Stimulated activated CD8-positive, alpha-beta memory T cell treated with anti-CD3 and anti-CD28 coated beads, Interleukin-7, amount 100 ng/mL, for 48 hours (primary cell): ENCODE data around the gene IPPK.
"Not testable (repeated sequence)": the region's sequence is repeated elsewhere in the genome, so short reads cannot be mapped to it uniquely, and the experiment has no call there.

Experiments used
- DNase-seq, 2 donors: peaks; one replicate each; pipeline ENCODE4 v3.0.0-alpha.2; 2020; ENCODE audit warnings: low read depth in 1 of 2; ENCODE audit errors: extremely low read depth in 1 of 2

IPPK gene

DNA sequence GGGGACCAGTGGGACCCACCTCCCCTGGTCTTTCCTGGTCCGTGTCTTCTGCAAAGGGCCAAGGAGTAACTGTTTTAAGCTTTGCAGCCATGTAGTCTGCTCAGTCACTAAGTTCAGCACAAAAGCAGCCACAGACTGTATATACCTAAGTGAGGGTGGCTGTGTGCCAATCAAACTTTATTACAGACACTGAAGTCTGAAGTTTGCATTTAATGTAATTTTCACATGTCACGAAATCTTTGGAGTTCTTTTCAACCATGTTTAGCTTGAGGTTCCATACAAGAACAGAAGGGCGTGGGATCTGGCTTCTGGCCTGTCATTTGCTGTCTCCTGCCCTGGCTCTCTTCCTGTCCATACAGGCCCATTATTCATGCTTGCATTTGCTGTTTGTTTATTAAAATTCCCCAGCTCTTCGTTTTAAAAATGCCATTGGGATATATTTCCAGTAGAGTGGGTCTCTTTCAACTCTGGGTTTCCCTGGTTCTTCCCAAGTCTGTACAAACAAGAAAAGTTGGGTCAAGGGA lies 69.9 kb downstream of the IPPK start:
- DNase-seq = no peak

DNA sequence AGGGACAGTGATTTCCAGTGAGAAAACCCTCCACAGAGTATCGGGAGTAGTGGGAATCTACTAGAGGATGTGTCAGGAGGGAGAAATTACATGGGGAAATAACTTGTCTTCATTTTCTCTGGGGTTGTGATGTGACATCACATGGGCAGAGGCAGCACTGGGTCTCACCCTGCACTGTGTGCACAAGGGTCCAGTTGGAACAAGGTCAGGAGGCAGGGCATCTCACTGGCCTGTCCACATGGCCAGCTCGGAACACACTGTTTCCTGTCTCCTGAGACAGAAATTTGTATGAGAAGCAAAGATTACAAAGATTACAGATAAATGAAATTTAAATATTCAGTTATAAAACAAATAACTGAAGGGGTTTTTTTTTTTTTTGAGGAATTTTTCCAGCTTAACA lies 71.5 kb downstream of the IPPK start:
- no peak for DNase-seq

DNA sequence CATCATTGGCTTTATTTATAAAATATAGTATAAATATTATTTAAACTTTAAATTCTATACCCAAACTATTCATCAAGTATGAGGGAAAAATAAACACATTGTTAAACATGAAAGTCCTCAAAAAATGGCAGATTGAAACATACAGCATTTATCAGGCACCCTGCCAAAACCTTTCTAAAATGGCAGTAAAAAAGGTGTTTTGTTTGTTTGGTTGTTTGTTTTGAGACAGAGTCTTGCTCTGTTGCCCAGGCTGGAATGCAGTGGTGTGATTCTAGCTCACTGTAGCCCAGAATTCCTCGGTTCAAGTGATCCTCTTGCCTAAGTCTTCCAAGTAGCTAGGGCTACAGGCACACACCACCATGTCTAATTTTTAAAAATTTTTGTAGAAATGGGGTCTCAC lies 74.0 kb downstream of the IPPK start:
- no peak for DNase-seq

DNA sequence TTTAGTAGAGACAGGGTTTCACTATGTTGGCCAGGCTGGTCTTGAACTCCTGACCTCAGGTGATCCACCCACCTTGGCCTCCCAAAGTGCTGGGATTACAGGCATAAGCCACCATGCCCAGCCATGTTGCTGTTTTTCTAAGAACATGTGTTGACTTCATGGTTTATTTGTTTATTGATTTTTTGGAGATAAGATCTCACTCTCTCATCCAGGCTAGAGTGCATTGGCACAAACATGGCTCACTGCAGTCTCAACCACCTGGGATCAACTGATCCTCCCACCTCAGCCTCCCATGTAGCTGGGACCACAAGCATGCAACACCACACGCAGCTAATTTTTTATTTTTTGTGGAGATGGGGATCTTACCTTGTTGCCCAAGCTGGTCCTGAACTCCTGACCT lies 74.9 kb downstream of the IPPK start:
- not testable (repeated sequence) for DNase-seq

DNA sequence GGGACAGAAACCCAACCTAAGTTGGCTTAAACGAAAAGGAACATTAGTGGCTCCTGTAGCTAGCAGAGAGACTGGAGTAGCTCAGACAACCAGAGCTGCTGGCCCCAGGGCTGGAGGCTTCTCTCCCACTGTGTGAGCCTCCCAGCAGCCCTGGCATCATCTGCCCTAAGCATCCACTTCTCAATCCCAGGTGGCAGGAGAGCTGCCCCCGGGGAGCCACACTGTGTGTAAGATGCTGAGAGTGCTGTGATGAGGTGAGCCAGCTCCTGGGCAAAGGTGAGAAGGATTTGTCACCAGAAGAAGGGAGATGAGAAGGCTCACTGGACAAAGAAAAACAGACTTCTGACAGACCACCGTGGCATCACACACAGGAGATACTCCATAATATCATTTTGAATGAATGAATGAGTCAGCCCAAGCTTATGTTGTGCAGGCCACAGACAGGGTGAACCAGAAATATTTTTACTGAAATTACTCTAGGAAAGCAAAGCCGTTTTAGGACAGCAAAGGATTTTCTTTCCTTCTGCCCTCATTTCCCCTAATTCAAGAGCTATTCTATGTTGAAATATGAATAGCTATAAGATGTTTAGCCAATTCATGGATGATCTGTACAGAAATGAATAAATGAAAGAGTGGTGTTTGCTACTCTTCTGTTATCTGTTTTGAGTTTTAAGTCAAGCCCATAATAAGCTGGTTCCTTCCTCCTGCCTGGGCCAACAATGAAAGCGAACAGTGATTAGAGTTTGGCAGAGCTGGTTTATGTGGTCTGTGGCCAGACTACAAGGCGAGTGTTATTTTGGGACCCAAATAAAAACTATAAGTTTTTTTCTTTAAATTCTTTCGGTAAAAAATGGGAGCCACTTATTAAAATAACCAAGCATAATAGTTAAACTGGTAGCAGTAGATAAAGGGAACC lies 76.7 kb downstream of the IPPK start:
- DNase-seq = no peak

GRCh38 chr9:92592537-92592936 lies 77.4 kb downstream of the IPPK start:
- DNase-seq = no peak

DNA sequence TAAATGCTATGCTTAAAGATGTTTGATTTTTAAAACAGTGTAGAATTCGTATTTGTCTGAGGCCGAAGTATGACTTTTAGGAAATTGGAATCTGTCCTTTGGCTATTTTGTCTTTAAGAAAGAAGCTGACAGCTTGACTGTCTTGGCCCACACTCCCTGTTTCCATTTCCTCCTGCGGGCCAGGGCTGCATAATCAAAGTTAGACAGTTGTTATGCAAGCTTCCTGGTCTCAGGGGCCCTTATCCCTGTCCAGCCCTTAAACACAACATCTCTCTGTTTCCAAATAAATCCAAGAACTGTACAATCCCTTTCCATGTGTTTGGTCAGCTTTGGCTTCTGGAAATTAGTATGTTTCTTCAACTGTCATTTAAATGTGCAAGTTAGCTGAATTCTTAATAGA lies 79.6 kb downstream of the IPPK start:
- DNase-seq = no peak

- no peak for DNase-seq
These were observed 80.0 kb downstream of the IPPK start for GRCh38 chr9:92589923-92590322.

- no peak for DNase-seq
These were observed 93.8 kb downstream of the IPPK start for GRCh38 chr9:92576175-92576574.

DNA sequence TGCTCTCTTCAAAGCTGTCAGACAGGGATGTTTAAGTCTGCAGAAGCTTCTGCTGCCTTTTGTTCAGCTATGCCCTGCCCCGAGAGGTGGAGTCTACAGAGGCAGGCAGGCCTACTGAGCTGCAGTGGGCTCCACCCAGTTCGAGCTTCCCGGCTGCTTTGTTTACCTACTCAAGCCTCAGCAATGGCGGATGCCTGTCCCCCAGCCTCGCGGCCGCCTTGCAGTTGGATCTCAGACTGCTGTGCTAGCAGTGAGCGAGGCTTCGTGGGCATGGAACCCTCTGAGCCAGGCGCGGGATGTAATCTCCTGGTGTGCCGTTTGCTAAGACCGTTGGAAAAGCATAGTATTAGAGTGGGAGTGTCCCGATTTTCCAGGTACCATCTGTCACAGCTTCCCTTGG lies 96.3 kb downstream of the IPPK start:
- not testable (repeated sequence) for DNase-seq

DNA sequence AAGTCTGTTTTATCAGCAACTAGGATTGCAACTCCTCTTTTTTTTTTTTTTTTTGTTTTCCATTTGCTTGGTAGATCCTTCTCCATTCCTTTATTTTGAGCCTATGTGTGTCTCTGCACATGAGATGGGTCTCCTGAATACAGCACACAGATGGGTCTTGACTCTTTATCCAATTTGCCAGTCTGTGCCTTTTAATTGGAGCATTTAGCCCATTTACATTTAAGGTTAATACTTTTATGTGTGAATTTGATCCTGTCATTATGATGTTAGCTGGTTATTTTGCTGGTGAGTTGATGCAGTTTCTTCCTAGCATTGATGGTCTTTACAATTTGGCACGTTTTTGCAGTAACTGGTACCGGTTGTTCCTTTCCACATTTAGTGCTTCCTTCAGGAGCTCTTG lies 98.1 kb downstream of the IPPK start:
- not testable (repeated sequence) for DNase-seq

GRCh38 chr9:92564982-92565381 lies 104.9 kb downstream of the IPPK start:
- no peak for DNase-seq

- no peak for DNase-seq
These were observed 105.4 kb downstream of the IPPK start for GRCh38 chr9:92564504-92564903.
